ENCODE data around the gene SLIT3. TPM values are rescaled to one million over a fixed set of nuclear protein-coding genes. Genes with fewer than 3 reads are reported as not detected.

The SLIT3 gene
- polyA plus RNA-seq, 1 of the 3 experiments (the other 2 are of a cell fraction): 119 TPM

- Histone ChIP-seq H2AFZ (ENCODE audit: low read depth) (no peak overlapping the region), H3F3A (replicated peaks; ENCODE audit: insufficient read depth) (no peaks in the 10 kb centered on the region), H3K4me1 (ENCODE audit: control insufficient read depth in 1 of 2, insufficient read depth in 2 of 2, low read depth in 1 of 2, low read length in 1 of 2) (peaks cover 0 to 51% of the 10 kb centered on the region in 2 experiments; a peak in 3 of 4 replicates), H3K36me3 (replicated peaks in 1 of 2; ENCODE audit: control insufficient read depth in 1 of 2, insufficient read depth in 2 of 2, low read length in 1 of 2) (peaks cover 3 to 32% of the 10 kb centered on the region in 2 experiments), H3K4me3 (ENCODE audit: low read depth in 2 of 2, low read length in 1 of 2) (no peak overlapping the region), H3K79me2 (ENCODE audit: insufficient read depth) (no peaks in the 10 kb centered on the region), H3K4me2 (no peak overlapping the region), H3K27me3 (ENCODE audit: insufficient read depth) (no peaks in the 10 kb centered on the region), H3K9me3 (no peaks in the 10 kb centered on the region), H3K9ac (no peak overlapping the region), H3K9me2 (no peaks in the 10 kb centered on the region), H4K20me1 (ENCODE audit: insufficient read depth) (no peaks in the 10 kb centered on the region), H3K27ac (ENCODE audit: low read depth in 2 of 2, low read length in 1 of 2) (peak overlapping the region in 1 of 2 experiments; percentile 98; a peak in 2 of 4 replicates)
- peak; percentile 73 for DNase-seq
- CTCF ChIA-PET: interaction anchor here (1.1 to 2.9 kb wide), 9 partner anchors 10 to 202 kb away, joined by 3 to 20 read pairs (median 4); no protein-coding TSS in a partner anchor
- POLR2A ChIA-PET: interaction anchor here (0.6 to 2.8 kb wide), 14 partner anchors 15 to 200 kb away, joined by 3 to 18 read pairs (median 4); partner anchors contain the start of gene SLIT3
- no peak for TF ChIP-seq GABPA (IDR thresholded peaks at IDR 0.05; ENCODE audit: low read depth)
- TF ChIP-seq RAD21 (IDR thresholded peaks at IDR 0.05; ENCODE audit: low read length): peak; percentile 29
- TF ChIP-seq MEF2A (IDR thresholded peaks at IDR 0.05; ENCODE audit: borderline replicate concordance, low read depth): no peak
- no peak for TF ChIP-seq CHD2 (IDR thresholded peaks at IDR 0.05; ENCODE audit: low read length, partially characterized antibody)
- TF ChIP-seq, protein P1, sequence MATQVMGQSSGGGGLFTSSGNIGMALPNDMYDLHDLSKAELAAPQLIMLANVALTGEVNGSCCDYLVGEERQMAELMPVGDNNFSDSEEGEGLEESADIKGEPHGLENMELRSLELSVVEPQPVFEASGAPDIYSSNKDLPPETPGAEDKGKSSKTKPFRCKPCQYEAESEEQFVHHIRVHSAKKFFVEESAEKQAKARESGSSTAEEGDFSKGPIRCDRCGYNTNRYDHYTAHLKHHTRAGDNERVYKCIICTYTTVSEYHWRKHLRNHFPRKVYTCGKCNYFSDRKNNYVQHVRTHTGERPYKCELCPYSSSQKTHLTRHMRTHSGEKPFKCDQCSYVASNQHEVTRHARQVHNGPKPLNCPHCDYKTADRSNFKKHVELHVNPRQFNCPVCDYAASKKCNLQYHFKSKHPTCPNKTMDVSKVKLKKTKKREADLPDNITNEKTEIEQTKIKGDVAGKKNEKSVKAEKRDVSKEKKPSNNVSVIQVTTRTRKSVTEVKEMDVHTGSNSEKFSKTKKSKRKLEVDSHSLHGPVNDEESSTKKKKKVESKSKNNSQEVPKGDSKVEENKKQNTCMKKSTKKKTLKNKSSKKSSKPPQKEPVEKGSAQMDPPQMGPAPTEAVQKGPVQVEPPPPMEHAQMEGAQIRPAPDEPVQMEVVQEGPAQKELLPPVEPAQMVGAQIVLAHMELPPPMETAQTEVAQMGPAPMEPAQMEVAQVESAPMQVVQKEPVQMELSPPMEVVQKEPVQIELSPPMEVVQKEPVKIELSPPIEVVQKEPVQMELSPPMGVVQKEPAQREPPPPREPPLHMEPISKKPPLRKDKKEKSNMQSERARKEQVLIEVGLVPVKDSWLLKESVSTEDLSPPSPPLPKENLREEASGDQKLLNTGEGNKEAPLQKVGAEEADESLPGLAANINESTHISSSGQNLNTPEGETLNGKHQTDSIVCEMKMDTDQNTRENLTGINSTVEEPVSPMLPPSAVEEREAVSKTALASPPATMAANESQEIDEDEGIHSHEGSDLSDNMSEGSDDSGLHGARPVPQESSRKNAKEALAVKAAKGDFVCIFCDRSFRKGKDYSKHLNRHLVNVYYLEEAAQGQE (IDR thresholded peaks at IDR 0.05; ENCODE audit: low read depth, low read length): no peak
- TF ChIP-seq TCF12 (IDR thresholded peaks at IDR 0.05): peak; percentile 28; the same call in 1 of the 2 replicates
- TF ChIP-seq NRF1 (IDR thresholded peaks at IDR 0.05; ENCODE audit: low read depth, low read length): no peak
- peak; percentile 99 for TF ChIP-seq GATA2 (CRISPR knock-in tag; IDR thresholded peaks at IDR 0.05)
- peak in 1 of 2 experiments; percentile 97; a peak in 2 of 4 replicates for TF ChIP-seq EP300 (IDR thresholded peaks at IDR 0.05; ENCODE audit: borderline replicate concordance in 1 of 2, low read depth in 1 of 2, low read length in 1 of 2)
- TF ChIP-seq POLR2AphosphoS5 (IDR thresholded peaks at IDR 0.05; ENCODE audit: low read depth, low read length): peak; percentile 29; the same call in 1 of the 2 replicates
- TF ChIP-seq MXI1 (IDR thresholded peaks at IDR 0.05; ENCODE audit: low read depth, low read length): no peak
- no peak for TF ChIP-seq CTCF (IDR thresholded peaks at IDR 0.05)
- no peak for TF ChIP-seq EZH2phosphoT487 (IDR thresholded peaks at IDR 0.05; ENCODE audit: borderline replicate concordance, low read depth)
- no peak for TF ChIP-seq FOSL2 (IDR thresholded peaks at IDR 0.05; ENCODE audit: borderline replicate concordance, low read depth)
- TF ChIP-seq, protein P2, sequence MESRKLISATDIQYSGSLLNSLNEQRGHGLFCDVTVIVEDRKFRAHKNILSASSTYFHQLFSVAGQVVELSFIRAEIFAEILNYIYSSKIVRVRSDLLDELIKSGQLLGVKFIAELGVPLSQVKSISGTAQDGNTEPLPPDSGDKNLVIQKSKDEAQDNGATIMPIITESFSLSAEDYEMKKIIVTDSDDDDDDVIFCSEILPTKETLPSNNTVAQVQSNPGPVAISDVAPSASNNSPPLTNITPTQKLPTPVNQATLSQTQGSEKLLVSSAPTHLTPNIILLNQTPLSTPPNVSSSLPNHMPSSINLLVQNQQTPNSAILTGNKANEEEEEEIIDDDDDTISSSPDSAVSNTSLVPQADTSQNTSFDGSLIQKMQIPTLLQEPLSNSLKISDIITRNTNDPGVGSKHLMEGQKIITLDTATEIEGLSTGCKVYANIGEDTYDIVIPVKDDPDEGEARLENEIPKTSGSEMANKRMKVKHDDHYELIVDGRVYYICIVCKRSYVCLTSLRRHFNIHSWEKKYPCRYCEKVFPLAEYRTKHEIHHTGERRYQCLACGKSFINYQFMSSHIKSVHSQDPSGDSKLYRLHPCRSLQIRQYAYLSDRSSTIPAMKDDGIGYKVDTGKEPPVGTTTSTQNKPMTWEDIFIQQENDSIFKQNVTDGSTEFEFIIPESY (IDR thresholded peaks at IDR 0.05; ENCODE audit: borderline replicate concordance, low read depth): no peak
- peak; percentile 81 for TF ChIP-seq RCOR1 (IDR thresholded peaks at IDR 0.05; ENCODE audit: low read length)
- TF ChIP-seq FOXJ3 (CRISPR knock-in tag; IDR thresholded peaks at IDR 0.05): peak; percentile 90
- TF ChIP-seq, protein P3, sequence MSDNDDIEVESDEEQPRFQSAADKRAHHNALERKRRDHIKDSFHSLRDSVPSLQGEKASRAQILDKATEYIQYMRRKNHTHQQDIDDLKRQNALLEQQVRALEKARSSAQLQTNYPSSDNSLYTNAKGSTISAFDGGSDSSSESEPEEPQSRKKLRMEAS (IDR thresholded peaks at IDR 0.05; ENCODE audit: low read depth): no peak
- TF ChIP-seq SIN3A (IDR thresholded peaks at IDR 0.05; ENCODE audit: borderline replicate concordance, low read depth, low read length): no peak
- no peak for TF ChIP-seq RXRA (IDR thresholded peaks at IDR 0.05; ENCODE audit: borderline replicate concordance, low read depth)
- no peak for TF ChIP-seq USF1 (IDR thresholded peaks at IDR 0.05; ENCODE audit: borderline replicate concordance, low read depth)
- TF ChIP-seq ELF1 (IDR thresholded peaks at IDR 0.05): no peak
- TF ChIP-seq TEAD4 (IDR thresholded peaks at IDR 0.05; ENCODE audit: borderline replicate concordance, insufficient read depth): no peak
- WGBS (ENCODE audit: low lambda C conversion rate): 75% methylated on average over 10 of the region's 10 CpGs
Observed at GRCh38 chr5:169099801-169100734, 200.9 kb downstream of the SLIT3 start.

Measured in SK-N-SH (cell line).